Subcutaneous adipose tissue (tissue), 4 donors: Measurements from ENCODE around the gene CD160. TPM values are rescaled to one million over a fixed set of nuclear protein-coding genes. Genes with fewer than 3 reads are reported as not detected.

ENCODE experiments used
- CTCF ChIP-seq: fragments of 450-650 bp; IDR thresholded peaks from one replicate; pipeline ENCODE4 v1.5.1; 2016; ENCODE audit warnings: low read depth, mild to moderate bottlenecking, control low read depth, antibody characterized with exemption, moderate library complexity
- total RNA-seq, 4 donors: library from RNA; depleted of rRNA; stranded (reverse); fragments of >200 nt; gene quantifications; one replicate each; pipeline ENCODE4 v1.1.0, GENCODE V29; 2016

CD160 gene
- total RNA-seq, 4 donors from 2014 or later: not detected

- no peak for TF ChIP-seq CTCF
Measured at GRCh38 chr1:145758575-145758974, 39.3 kb downstream of the CD160 start.

DNA sequence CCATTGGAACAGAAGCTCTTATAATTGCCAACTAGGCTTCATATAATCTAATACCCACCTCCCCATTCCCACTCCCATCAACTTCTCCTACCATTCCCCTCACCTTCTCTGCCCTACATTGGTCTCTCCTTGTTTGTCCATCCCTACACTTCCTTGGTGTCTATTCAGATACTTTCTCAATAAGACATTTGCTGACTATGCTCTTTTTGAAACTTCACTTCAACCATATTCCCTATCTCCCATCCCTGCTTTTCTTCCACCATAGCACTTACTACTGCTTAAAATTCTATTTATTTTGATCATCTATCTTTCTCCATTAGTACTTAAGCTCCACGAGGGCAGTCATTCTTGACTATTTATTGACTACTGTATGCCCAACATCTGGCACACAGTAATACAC, 40.4 kb downstream of the CD160 start:
- TF ChIP-seq CTCF: no peak

- TF ChIP-seq CTCF: no peak
Measured at GRCh38 chr1:145771056-145771455, 51.8 kb downstream of the CD160 start.

- no peak for TF ChIP-seq CTCF
Measured at GRCh38 chr1:145773423-145773822, 54.1 kb downstream of the CD160 start.

GRCh38 chr1:145777357-145778145, 58.3 kb downstream of the CD160 start:
- no peak for TF ChIP-seq CTCF

DNA sequence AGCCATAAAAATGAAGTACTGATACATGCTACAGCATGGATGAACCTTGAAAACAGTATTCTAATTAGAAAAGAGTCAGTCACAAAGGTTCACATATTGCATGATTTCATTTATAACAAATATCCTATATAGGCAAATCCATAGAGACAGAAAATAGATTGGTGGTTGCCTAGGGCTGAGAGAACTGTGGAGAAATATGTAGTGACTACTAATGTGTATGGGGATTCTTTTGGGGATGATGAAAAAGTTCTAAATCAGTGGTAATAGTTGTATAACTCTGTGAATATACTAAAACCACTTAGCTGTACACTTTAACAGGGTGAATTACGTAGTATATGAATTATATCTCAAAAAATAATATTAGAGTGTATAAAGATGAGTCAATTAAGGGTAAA, 58.8 kb downstream of the CD160 start:
- TF ChIP-seq CTCF: no peak

DNA sequence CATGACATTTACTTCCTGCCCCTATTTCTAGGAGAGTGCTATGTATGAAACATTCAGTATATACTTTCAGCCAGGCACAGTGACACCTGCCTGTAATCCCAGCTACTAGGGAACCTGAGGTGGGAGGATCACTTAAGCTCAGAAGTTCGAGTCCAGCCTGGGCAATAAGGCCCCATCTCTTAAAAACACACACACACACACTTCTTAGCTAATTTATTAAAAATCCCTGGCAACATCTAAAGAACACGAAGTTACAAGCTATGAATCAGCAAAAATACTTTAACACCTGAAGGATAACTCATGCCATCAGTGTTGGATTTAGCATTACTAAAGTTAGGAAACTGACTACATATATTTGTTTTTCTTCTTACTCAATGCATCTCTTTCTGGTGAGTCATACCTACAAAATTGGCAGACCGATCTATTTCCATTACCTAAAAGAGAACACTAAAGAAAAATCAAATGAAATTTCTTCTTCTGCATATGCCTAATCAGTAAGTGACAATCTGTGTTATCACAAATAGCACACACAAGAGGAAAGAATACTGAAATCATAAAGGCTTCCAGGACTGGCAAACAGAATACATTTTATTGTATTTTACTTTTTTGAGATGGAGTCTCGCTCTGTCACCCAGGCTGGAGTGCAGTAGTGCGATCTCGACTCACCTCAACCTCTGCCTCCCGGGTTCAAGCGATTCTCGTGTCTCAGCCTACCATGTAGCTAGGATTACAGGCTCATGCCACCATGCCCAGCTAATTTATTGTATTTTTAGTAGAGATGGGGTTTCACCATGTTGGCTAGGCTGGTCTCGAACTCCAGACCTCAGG, 63.2 kb downstream of the CD160 start:
- no peak for TF ChIP-seq CTCF
